Subcutaneous adipose tissue (tissue), 4 donors: Measurements from ENCODE around the gene SLC29A3. TPM values are rescaled to one million over a fixed set of nuclear protein-coding genes. Genes with fewer than 3 reads are reported as not detected.

ENCODE experiments used
- total RNA-seq, 4 donors: library from RNA; depleted of rRNA; stranded (reverse); fragments of >200 nt; gene quantifications; one replicate each; pipeline ENCODE4 v1.1.0, GENCODE V29; 2016
- TF ChIP-seq, protein P1 (sequence below): fragments of 450-650 bp; IDR thresholded peaks from one replicate; pipeline ENCODE4 v1.5.1; 2016; ENCODE audit warnings: low read depth, mild to moderate bottlenecking, control low read depth, antibody characterized with exemption, moderate library complexity

SLC29A3 gene
- total RNA-seq, 4 donors from 2014 or later, result 2.6 to 25.8 (median 4.2) TPM

DNA sequence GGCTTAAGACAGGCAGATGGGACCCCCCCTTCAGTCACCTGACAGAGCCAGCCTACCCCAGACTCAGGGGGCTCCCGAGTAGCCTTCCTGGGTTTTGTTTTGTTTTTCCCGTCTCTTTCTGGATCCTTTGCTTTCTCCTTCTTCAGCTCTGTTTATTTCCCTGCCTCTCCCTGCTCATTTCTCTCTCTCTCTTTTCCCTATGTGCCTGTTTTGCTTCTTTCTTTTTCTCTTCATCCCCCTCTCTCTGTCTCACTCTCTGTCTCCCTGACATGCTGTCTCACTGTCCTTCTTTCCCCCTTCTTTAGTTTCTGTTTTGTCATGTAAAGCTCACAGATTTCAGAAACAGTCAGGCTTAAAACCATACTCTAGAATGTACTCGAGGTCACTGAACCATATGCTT is 38.2 kb upstream of the SLC29A3 start:
- TF ChIP-seq, protein P1, sequence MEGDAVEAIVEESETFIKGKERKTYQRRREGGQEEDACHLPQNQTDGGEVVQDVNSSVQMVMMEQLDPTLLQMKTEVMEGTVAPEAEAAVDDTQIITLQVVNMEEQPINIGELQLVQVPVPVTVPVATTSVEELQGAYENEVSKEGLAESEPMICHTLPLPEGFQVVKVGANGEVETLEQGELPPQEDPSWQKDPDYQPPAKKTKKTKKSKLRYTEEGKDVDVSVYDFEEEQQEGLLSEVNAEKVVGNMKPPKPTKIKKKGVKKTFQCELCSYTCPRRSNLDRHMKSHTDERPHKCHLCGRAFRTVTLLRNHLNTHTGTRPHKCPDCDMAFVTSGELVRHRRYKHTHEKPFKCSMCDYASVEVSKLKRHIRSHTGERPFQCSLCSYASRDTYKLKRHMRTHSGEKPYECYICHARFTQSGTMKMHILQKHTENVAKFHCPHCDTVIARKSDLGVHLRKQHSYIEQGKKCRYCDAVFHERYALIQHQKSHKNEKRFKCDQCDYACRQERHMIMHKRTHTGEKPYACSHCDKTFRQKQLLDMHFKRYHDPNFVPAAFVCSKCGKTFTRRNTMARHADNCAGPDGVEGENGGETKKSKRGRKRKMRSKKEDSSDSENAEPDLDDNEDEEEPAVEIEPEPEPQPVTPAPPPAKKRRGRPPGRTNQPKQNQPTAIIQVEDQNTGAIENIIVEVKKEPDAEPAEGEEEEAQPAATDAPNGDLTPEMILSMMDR, result no peak

DNA sequence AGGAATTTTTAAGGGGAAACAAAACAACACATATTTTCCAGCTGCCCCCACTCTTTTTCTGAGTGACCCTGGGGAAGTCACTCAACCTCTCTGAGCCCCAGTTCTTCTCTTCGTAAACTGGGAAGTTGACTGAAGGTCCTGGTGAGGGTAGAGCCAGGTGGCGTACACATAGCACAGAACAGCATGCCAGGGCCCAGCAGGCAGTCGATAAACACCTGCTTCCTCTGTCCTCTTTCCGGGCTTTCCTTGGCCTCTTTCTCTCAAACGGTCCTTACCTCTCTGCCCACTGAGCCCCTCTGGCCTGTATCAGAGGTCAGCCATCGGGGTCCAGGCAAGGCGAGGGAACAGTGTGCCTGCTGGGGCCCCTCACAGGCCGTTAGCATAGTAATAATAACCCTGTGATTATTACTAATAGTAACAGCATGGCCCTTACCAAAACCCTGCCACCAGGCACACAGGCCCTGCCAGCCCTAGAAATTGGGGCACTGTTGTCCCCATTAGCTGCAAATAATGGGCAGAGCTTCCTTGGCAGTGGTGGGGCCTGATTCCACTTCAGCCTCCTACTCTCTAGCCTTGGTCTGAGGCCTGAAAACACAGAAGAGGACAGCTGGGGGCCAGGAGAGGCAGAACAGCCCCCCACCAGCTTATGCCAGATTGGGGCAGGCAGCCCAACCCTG is 37.3 kb upstream of the SLC29A3 start:
- TF ChIP-seq, protein P1, result no peak

DNA sequence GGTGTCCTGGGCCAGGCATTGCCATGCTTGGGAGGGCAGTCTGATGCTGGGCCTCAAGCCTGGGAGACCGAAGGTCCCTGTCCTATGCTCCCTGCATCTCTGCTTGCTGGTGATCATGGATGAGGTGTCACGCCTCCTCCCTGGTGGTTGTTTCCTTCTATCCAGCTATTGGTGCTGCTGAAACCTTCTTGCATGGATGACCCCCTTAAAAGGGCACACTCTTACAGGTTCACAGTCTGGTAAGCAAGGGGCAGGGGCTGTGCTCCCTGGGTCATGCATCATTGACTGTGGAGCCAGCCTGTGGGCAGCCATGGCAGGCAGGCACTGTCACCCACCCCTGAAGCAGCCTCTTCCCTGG is 36.8 kb upstream of the SLC29A3 start:
- TF ChIP-seq, protein P1, result no peak

DNA sequence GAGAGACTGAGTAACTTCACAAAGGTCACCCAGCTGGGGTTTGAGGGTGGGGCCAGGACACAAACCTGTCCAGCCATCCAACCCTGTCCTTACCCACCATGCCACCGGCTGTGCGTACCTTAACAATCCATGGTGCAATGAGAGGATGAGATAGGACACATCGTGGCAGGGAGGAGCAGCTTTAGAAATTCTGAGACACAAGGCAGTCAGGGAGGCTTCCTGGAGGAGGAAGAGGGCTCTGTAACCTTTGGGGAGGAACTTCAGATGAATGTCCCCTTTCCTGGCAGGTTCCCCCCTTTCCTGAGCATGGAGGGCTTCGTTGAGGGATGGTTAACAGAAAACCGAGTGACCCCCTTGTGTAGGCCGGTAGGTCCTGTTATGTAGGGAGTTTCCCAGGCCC is 35.6 kb upstream of the SLC29A3 start:
- TF ChIP-seq, protein P1, result no peak

DNA sequence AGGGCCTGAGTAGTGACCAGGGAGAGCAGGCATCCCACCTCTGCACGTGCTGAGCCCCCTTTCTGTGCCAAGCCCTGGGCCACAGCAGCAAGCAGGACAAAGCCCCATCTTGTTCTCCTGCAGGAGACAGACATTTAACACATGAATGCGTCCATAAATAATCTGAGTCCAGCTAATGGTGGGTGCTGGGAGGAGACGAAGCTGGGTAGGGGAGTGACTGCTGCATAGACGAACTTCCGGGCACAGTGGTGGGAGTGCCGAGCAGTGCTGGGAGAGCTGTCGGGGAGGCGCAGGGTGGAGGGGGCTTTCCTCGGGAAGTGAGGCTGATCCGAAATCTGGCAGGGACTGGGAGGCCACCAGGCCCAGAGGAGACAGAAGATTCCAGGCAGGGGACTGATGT is 35.2 kb upstream of the SLC29A3 start:
- TF ChIP-seq, protein P1, result no peak

DNA sequence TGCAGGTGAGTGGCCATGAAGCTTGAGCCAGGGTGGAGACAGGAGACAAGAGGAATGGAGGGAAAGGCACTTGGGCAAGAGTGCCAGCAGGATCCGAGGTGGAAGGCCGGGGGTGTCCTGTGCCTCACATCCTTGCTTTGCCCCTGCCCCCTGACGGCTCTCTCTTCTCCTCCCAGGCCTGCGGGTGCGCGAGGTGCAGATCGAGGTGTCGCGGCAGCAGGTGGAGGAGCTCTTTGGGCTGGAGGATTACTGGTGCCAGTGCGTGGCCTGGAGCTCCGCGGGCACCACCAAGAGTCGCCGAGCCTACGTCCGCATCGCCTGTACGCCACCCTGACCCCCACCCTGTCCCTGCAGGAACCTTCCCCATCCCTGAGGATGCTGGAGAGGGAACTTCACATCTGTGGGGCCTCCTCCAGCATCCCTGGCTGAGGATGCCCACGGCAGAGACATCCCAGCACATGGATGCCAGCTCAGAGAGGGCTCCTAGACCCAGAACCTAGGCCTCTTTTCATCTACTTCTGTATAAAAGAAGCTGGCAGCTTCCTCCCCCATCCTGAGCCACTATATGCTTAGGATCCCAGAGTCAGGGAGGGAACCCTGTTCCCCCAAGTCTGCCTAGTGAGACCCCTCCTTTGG is 34.4 kb upstream of the SLC29A3 start:
- TF ChIP-seq, protein P1, result no peak

DNA sequence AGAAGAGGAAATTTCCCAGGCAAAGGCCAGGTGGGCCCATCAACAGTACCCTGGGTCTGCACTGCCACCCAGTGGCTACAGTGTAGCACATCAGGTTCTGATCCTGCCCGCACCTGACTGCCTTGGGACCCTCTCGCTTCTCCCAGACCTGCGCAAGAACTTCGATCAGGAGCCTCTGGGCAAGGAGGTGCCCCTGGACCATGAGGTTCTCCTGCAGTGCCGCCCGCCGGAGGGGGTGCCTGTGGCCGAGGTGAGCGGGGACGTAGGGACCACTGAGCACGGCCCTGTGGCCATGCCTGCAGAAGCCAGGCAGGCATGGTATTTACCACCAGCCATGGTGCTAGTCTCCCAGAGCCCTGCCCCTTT is 33.9 kb upstream of the SLC29A3 start:
- TF ChIP-seq, protein P1, result no peak
